ENCODE data around the gene POLR1D.

DNA sequence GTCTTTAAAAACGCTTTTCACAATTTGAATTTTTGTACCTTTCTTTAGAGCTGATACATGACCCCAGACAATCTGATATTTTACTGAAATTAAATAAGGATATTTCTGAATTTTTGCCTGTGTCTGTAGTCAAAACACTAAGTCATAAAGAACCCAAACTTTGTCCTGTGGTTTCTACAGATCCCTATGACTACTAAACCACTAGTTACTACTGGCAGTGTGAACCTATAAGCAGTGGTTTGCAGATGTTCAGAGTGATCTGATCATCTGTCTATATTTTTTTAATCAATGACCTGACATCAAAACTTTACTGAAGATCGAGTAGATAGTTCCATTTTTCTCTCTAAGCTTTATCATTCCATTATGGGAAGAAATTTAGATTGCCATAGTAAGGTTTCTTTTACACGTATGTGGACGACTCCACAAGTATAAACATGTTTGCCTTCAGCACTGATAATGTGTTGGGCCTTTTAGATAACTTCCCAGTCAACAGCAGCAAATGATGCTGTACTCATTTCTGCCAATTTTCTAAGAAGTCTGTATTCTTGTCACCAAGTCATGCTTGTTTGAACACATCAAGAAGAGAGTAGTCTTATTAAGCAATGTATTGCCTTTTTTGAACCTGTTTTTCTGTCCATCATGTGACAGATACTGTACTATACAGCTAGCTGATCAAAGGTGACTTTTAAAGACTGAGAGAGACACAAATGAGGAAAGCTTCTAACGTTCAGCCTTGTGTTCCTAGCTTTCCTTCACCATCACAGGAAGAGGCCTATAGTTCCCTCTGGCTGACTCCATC, 21.8 kb downstream of the POLR1D start:
- TF ChIP-seq, protein P1, sequence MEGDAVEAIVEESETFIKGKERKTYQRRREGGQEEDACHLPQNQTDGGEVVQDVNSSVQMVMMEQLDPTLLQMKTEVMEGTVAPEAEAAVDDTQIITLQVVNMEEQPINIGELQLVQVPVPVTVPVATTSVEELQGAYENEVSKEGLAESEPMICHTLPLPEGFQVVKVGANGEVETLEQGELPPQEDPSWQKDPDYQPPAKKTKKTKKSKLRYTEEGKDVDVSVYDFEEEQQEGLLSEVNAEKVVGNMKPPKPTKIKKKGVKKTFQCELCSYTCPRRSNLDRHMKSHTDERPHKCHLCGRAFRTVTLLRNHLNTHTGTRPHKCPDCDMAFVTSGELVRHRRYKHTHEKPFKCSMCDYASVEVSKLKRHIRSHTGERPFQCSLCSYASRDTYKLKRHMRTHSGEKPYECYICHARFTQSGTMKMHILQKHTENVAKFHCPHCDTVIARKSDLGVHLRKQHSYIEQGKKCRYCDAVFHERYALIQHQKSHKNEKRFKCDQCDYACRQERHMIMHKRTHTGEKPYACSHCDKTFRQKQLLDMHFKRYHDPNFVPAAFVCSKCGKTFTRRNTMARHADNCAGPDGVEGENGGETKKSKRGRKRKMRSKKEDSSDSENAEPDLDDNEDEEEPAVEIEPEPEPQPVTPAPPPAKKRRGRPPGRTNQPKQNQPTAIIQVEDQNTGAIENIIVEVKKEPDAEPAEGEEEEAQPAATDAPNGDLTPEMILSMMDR (IDR thresholded peaks at IDR 0.05; ENCODE audit: borderline replicate concordance, extremely low read depth, low read length, poor library complexity, severe bottlenecking): no peak
- no peak for TF ChIP-seq EZH2 (IDR thresholded peaks at IDR 0.05; ENCODE audit: borderline replicate concordance, low read depth, low read length, severe bottlenecking)
